ENCODE data around the gene RSRC2.
"Not testable (repeated sequence)": the region's sequence is repeated elsewhere in the genome, so short reads cannot be mapped to it uniquely, and the experiment has no call there.

DNA sequence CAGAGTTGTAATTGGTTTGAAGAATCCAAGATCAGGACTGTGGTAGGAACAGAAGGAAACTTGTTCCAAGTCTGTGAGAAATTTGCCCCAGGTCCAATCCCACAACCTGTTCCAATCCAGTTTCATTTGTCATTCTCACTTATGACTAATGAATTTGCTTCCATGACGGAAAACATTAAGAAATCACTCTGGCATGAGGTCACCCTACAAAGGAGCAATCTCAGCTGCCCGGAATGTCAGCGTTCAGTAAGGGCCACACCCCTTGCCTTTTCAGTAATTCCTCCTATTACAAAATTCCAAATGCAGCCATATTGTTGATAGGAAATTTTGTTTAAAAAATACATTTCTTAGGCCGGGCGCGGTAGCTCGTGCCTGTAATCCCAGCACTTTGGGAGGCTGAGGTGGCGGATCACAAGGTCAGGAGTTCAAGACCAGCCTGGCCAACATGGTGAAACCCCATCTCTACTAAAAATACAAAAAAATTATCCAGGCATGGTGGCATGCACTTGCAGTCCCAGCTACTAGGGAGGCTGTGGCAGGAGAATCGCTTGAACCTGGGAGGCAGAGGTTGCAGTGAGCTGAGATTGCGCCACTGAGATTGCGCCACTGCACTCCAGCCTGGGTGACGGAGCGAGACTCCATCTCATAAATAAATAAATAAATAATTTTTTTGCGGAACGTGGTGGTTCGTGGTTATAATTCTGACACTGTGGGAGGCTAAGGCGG is 62.3 kb downstream of the RSRC2 start:
- TF ChIP-seq, protein P1, sequence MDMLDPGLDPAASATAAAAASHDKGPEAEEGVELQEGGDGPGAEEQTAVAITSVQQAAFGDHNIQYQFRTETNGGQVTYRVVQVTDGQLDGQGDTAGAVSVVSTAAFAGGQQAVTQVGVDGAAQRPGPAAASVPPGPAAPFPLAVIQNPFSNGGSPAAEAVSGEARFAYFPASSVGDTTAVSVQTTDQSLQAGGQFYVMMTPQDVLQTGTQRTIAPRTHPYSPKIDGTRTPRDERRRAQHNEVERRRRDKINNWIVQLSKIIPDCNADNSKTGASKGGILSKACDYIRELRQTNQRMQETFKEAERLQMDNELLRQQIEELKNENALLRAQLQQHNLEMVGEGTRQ (CRISPR knock-in tag; IDR thresholded peaks at IDR 0.05) = not testable (repeated sequence)
- TF ChIP-seq, protein P2, sequence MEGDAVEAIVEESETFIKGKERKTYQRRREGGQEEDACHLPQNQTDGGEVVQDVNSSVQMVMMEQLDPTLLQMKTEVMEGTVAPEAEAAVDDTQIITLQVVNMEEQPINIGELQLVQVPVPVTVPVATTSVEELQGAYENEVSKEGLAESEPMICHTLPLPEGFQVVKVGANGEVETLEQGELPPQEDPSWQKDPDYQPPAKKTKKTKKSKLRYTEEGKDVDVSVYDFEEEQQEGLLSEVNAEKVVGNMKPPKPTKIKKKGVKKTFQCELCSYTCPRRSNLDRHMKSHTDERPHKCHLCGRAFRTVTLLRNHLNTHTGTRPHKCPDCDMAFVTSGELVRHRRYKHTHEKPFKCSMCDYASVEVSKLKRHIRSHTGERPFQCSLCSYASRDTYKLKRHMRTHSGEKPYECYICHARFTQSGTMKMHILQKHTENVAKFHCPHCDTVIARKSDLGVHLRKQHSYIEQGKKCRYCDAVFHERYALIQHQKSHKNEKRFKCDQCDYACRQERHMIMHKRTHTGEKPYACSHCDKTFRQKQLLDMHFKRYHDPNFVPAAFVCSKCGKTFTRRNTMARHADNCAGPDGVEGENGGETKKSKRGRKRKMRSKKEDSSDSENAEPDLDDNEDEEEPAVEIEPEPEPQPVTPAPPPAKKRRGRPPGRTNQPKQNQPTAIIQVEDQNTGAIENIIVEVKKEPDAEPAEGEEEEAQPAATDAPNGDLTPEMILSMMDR (IDR thresholded peaks at IDR 0.05) = not testable (repeated sequence)
- TF ChIP-seq, protein P3, sequence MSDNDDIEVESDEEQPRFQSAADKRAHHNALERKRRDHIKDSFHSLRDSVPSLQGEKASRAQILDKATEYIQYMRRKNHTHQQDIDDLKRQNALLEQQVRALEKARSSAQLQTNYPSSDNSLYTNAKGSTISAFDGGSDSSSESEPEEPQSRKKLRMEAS (CRISPR knock-in tag; IDR thresholded peaks at IDR 0.05) = not testable (repeated sequence)
- TF ChIP-seq, protein P4, sequence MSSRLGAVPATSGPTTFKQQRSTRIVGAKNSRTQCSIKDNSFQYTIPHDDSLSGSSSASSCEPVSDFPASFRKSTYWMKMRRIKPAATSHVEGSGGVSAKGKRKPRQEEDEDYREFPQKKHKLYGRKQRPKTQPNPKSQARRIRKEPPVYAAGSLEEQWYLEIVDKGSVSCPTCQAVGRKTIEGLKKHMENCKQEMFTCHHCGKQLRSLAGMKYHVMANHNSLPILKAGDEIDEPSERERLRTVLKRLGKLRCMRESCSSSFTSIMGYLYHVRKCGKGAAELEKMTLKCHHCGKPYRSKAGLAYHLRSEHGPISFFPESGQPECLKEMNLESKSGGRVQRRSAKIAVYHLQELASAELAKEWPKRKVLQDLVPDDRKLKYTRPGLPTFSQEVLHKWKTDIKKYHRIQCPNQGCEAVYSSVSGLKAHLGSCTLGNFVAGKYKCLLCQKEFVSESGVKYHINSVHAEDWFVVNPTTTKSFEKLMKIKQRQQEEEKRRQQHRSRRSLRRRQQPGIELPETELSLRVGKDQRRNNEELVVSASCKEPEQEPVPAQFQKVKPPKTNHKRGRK (CRISPR knock-in tag; IDR thresholded peaks at IDR 0.05; ENCODE audit: borderline replicate concordance) = not testable (repeated sequence)
- TF ChIP-seq, protein P5, sequence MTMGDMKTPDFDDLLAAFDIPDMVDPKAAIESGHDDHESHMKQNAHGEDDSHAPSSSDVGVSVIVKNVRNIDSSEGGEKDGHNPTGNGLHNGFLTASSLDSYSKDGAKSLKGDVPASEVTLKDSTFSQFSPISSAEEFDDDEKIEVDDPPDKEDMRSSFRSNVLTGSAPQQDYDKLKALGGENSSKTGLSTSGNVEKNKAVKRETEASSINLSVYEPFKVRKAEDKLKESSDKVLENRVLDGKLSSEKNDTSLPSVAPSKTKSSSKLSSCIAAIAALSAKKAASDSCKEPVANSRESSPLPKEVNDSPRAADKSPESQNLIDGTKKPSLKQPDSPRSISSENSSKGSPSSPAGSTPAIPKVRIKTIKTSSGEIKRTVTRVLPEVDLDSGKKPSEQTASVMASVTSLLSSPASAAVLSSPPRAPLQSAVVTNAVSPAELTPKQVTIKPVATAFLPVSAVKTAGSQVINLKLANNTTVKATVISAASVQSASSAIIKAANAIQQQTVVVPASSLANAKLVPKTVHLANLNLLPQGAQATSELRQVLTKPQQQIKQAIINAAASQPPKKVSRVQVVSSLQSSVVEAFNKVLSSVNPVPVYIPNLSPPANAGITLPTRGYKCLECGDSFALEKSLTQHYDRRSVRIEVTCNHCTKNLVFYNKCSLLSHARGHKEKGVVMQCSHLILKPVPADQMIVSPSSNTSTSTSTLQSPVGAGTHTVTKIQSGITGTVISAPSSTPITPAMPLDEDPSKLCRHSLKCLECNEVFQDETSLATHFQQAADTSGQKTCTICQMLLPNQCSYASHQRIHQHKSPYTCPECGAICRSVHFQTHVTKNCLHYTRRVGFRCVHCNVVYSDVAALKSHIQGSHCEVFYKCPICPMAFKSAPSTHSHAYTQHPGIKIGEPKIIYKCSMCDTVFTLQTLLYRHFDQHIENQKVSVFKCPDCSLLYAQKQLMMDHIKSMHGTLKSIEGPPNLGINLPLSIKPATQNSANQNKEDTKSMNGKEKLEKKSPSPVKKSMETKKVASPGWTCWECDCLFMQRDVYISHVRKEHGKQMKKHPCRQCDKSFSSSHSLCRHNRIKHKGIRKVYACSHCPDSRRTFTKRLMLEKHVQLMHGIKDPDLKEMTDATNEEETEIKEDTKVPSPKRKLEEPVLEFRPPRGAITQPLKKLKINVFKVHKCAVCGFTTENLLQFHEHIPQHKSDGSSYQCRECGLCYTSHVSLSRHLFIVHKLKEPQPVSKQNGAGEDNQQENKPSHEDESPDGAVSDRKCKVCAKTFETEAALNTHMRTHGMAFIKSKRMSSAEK (CRISPR knock-in tag; IDR thresholded peaks at IDR 0.05; ENCODE audit: borderline replicate concordance) = not testable (repeated sequence)
- TF ChIP-seq RELA (CRISPR knock-in tag; IDR thresholded peaks at IDR 0.05; ENCODE audit: borderline replicate concordance); RORB (CRISPR knock-in tag; IDR thresholded peaks at IDR 0.05): not testable (repeated sequence)
